ENCODE measurements around the gene RCAN1. TPM values are rescaled to one million over a fixed set of nuclear protein-coding genes. Genes with fewer than 3 reads are reported as not detected.

RCAN1 gene
- total and polyA plus RNA-seq, 2 of the 8 experiments (the other 6 are each of a cell fraction or from before 2014, with no cell fraction given) = 1.7 to 6.4 TPM

DNA sequence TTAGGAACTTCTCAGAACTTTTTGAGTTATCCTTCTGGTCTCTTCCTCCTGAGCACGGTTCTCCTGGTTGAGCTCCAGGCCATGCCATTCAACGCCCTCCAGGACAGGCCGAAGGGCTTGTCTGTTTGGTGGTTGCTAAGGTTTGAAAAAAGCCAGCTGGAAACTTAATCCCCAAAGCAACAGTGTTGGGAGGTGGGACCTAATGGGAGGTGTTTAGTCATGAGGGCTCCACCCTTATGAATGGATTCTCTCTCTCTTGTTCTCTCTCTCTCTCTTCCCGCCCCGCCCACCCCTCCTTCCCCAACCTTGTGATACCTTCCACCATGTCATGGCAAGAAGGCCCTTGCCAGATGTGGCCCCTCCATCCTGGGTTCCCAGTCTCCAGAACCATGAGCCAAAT is 103.7 kb downstream of the RCAN1 start:
- H4K8ac ChIP-seq (ENCODE audit: extremely low read depth, insufficient read depth, low read length) = no peak overlapping the region
- H3K4me3 ChIP-seq (ENCODE audit: extremely low read depth in 1 of 4, insufficient read depth in 2 of 4, low read depth in 3 of 4, low read length in 4 of 4) = no peak overlapping the region
- no peak overlapping the region for H3K23ac ChIP-seq (ENCODE audit: insufficient read length)
- no peaks in the 10 kb centered on the region for H3K79me2 ChIP-seq (ENCODE audit: control insufficient read depth in 1 of 2, insufficient read depth in 2 of 2, low read length in 2 of 2)
- DNase-seq (ENCODE audit: low read depth in 1 of 2, low spot score in 2 of 2) (no peak), FAIRE-seq (no peak)
- H2BK20ac ChIP-seq (ENCODE audit: low read length) = no peak overlapping the region
- no peak overlapping the region for H3K18ac ChIP-seq (ENCODE audit: extremely low read depth, low read length)
- H2BK12ac ChIP-seq (ENCODE audit: low read depth, low read length) = no peak overlapping the region
- H3K23me2 ChIP-seq (ENCODE audit: low read depth, low read length) = peaks cover 2% of the 10 kb centered on the region; the same call in 1 of the 2 replicates
- H3K9me3 ChIP-seq (ENCODE audit: insufficient read depth in 2 of 2, low read depth in 1 of 2, low read length in 1 of 2) = no peaks in the 10 kb centered on the region
- no peak overlapping the region for H2AFZ ChIP-seq (ENCODE audit: low read length)
- H3K9ac ChIP-seq (replicated peaks in 1 of 4; ENCODE audit: extremely low read depth in 1 of 4, low read depth in 3 of 4, low read length in 3 of 4) = no peak overlapping the region
- no peak overlapping the region for H3K4me2 ChIP-seq (ENCODE audit: insufficient read depth in 1 of 2, low read depth in 2 of 2, low read length in 2 of 2)
- H4K20me1 ChIP-seq (replicated peaks in 1 of 2; ENCODE audit: control insufficient read depth in 1 of 2, insufficient read depth in 2 of 2, low read length in 2 of 2) = no peaks in the 10 kb centered on the region
- H3K79me1 ChIP-seq (ENCODE audit: low read depth, low read length) = no peaks in the 10 kb centered on the region
- no peak overlapping the region for H2BK5ac ChIP-seq (ENCODE audit: low read depth, low read length)
- no peak overlapping the region for H2BK120ac ChIP-seq (replicated peaks; ENCODE audit: low read depth, low read length)
- H2BK15ac ChIP-seq (ENCODE audit: low read length) = no peak overlapping the region
- H3K56ac ChIP-seq (replicated peaks; ENCODE audit: insufficient read length, low read depth, low read length) = no peak overlapping the region
- no peak overlapping the region for H4K5ac ChIP-seq (ENCODE audit: insufficient read length, low read depth, low read length)
- WGBS, 2 experiments (ENCODE audit: extremely low coverage in 1 of 2, insufficient coverage in 1 of 2, insufficient read length in 1 of 2, insufficient replicate concordance in 2 of 2, low coverage in 1 of 2, low lambda C conversion rate in 2 of 2, missing lambda C conversion rate in 1 of 2) = 93% methylated on average over 3 of the region's 5 CpGs; no CpG with 5 or more reads in 1 of the 2 experiments
- no peak overlapping the region for H3K27ac ChIP-seq (ENCODE audit: low read depth, low read length)
- no peaks in the 10 kb centered on the region for H3K4me1 ChIP-seq (replicated peaks in 1 of 4; ENCODE audit: control insufficient read depth in 3 of 4, insufficient read depth in 4 of 4, low read length in 3 of 4)
- ChIA-PET CTCF (ENCODE audit: partially characterized antibody) (interaction anchor here (0.6 to 13.5 kb wide), 26 partner anchors 8 to 1631 kb away, joined by 3 to 131 read pairs (median 6); partner anchors contain the start of gene RCAN1), POLR2A (ENCODE audit: partially characterized antibody) (no interaction called here)
- H3K4ac ChIP-seq (replicated peaks; ENCODE audit: insufficient read length, low read depth, low read length) = no peak overlapping the region
- H4K91ac ChIP-seq (replicated peaks; ENCODE audit: insufficient read length, low read length) = no peak overlapping the region
- no peak overlapping the region for H3K14ac ChIP-seq (ENCODE audit: insufficient read length)
- H2AK5ac ChIP-seq (ENCODE audit: low read depth, low read length) = no peak overlapping the region
- H3K27me3 ChIP-seq (replicated peaks in 1 of 4; ENCODE audit: control insufficient read depth in 3 of 4, extremely low read depth in 1 of 4, insufficient read depth in 3 of 4, low read length in 3 of 4) = no peaks in the 10 kb centered on the region
- H3K36me3 ChIP-seq (ENCODE audit: control insufficient read depth in 2 of 4, insufficient read depth in 4 of 4, low read length in 3 of 4) = no peaks in the 10 kb centered on the region
- TF ChIP-seq, protein P1, sequence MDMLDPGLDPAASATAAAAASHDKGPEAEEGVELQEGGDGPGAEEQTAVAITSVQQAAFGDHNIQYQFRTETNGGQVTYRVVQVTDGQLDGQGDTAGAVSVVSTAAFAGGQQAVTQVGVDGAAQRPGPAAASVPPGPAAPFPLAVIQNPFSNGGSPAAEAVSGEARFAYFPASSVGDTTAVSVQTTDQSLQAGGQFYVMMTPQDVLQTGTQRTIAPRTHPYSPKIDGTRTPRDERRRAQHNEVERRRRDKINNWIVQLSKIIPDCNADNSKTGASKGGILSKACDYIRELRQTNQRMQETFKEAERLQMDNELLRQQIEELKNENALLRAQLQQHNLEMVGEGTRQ (IDR thresholded peaks at IDR 0.05; ENCODE audit: low read length) = no peak
- TF ChIP-seq, protein P2, sequence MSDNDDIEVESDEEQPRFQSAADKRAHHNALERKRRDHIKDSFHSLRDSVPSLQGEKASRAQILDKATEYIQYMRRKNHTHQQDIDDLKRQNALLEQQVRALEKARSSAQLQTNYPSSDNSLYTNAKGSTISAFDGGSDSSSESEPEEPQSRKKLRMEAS (IDR thresholded peaks at IDR 0.05) = no peak
- TF ChIP-seq SUZ12 (IDR thresholded peaks at IDR 0.05; ENCODE audit: low read length) (no peak), POU5F1 (IDR thresholded peaks at IDR 0.05; ENCODE audit: low read depth, low read length) (no peak)
